ENCODE results near the gene LRRC74A.

GRCh38 chr14:76883447-76883846, 57.2 kb downstream of the LRRC74A start:
- TF ChIP-seq CREB1 (CRISPR knock-in tag; IDR thresholded peaks at IDR 0.05; ENCODE audit: low read depth), result no peak
- TF ChIP-seq EZH2 (IDR thresholded peaks at IDR 0.05; ENCODE audit: low read depth, unreplicated experiment), result no peak
- no peak for TF ChIP-seq CTCF (conservative IDR thresholded peaks at IDR 0.05; ENCODE audit: low read depth in 2 of 2)
- TF ChIP-seq POLR2AphosphoS5 (IDR thresholded peaks at IDR 0.05; ENCODE audit: low read depth), result no peak
- TF ChIP-seq EZH2phosphoT487 (IDR thresholded peaks at IDR 0.05; ENCODE audit: unreplicated experiment), result no peak
- TF ChIP-seq STAT1 (IDR thresholded peaks at IDR 0.05; ENCODE audit: unreplicated experiment), result no peak
- TF ChIP-seq REST (IDR thresholded peaks at IDR 0.05; ENCODE audit: unreplicated experiment), result no peak
- no peak for TF ChIP-seq JUNB (IDR thresholded peaks at IDR 0.05; ENCODE audit: unreplicated experiment)
